Skeletal muscle satellite cell (primary cell): Measurements from ENCODE around the gene TCL1A. TPM values are rescaled to one million over a fixed set of nuclear protein-coding genes. Genes with fewer than 3 reads are reported as not detected.
"Not testable (repeated sequence)": the region's sequence is repeated elsewhere in the genome, so short reads cannot be mapped to it uniquely, and the experiment has no call there.

Experiments
- H3K27me3 ChIP-seq: 2 replicates; pipeline ENCODE4 v1.7.0; 2013; ENCODE audit warnings: low read length; ENCODE audit not compliant: control insufficient read depth, insufficient read depth
- H3K36me3 ChIP-seq: 2 replicates; pipeline ENCODE4 v1.7.0; 2013; ENCODE audit warnings: mild to moderate bottlenecking, control low read depth, low read length; ENCODE audit not compliant: insufficient read depth
- H3K4me1 ChIP-seq: 2 replicates; pipeline ENCODE4 v1.7.0; 2013; ENCODE audit warnings: low read length; ENCODE audit not compliant: control insufficient read depth, insufficient read depth
- H3K4me2 ChIP-seq: 2 replicates; pipeline ENCODE4 v1.7.0; 2013; ENCODE audit warnings: mild to moderate bottlenecking, low read length
- H3K4me3 ChIP-seq: 2 replicates; pipeline ENCODE4 v1.7.0; 2013; ENCODE audit warnings: low read length
- H3K9ac ChIP-seq: 2 replicates; pipeline ENCODE4 v1.7.0; 2013; ENCODE audit warnings: mild to moderate bottlenecking, low read depth, low read length, moderate library complexity
- H3K9me3 ChIP-seq: replicated peaks from 2 replicates; pipeline ENCODE4 v1.7.0; 2013; ENCODE audit warnings: mild to moderate bottlenecking, control low read depth, low read length
- total RNA-seq: library from RNA; depleted of rRNA; stranded (reverse); fragments of >200 nt; gene quantifications from 2 replicates; pipeline ENCODE4 v1.2.3, GENCODE V29; 2012; rRNA removed

Gene TCL1A
- not detected in 2 replicates for total RNA-seq

- Histone ChIP-seq H3K4me3 (no peak within 1 kb of the TSS), H3K4me1 (no peaks in the 10 kb centered on the region), H3K36me3 (no peaks in the 10 kb centered on the region), H3K4me2 (no peak within 1 kb of the TSS), H3K9ac (no peak within 1 kb of the TSS), H3K27me3 (no peaks in the 10 kb centered on the region), H3K9me3 (peaks cover 9% of the 10 kb centered on the region)
These were observed at the start of gene TCL1A for GRCh38 chr14:95713596-95714371. TSS of gene TCL1A (minus strand) at chr14:95714125. CDS start at chr14:95714066, 59 bp downstream.

GRCh38 chr14:95763032-95763431 lies 49.1 kb upstream of the TCL1A start:
- H3K9ac ChIP-seq, H3K4me1 ChIP-seq, H3K27me3 ChIP-seq, H3K4me3 ChIP-seq, H3K4me2 ChIP-seq, H3K36me3 ChIP-seq, H3K9me3 ChIP-seq: not testable (repeated sequence)

GRCh38 chr14:95761436-95761835 lies 47.5 kb upstream of the TCL1A start:
- no peaks in the 10 kb centered on the region for H3K4me1 ChIP-seq
- H3K36me3 ChIP-seq: no peaks in the 10 kb centered on the region
- H3K4me2 ChIP-seq: no peak overlapping the region
- no peak overlapping the region for H3K9ac ChIP-seq
- no peak overlapping the region for H3K4me3 ChIP-seq
- H3K9me3 ChIP-seq: no peaks in the 10 kb centered on the region
- H3K27me3 ChIP-seq: no peaks in the 10 kb centered on the region

- no peaks in the 10 kb centered on the region for H3K4me1 ChIP-seq
- H3K9ac ChIP-seq: no peak overlapping the region
- no peaks in the 10 kb centered on the region for H3K36me3 ChIP-seq
- H3K27me3 ChIP-seq: no peaks in the 10 kb centered on the region
- no peak overlapping the region for H3K4me2 ChIP-seq
- no peaks in the 10 kb centered on the region for H3K9me3 ChIP-seq
- no peak overlapping the region for H3K4me3 ChIP-seq
These were observed 46.7 kb upstream of the TCL1A start for GRCh38 chr14:95760596-95760995.

GRCh38 chr14:95759941-95760340 lies 46.0 kb upstream of the TCL1A start:
- H3K36me3 ChIP-seq: no peaks in the 10 kb centered on the region
- H3K4me2 ChIP-seq: no peak overlapping the region
- no peaks in the 10 kb centered on the region for H3K4me1 ChIP-seq
- no peak overlapping the region for H3K4me3 ChIP-seq
- H3K27me3 ChIP-seq: no peaks in the 10 kb centered on the region
- H3K9ac ChIP-seq: no peak overlapping the region
- H3K9me3 ChIP-seq: no peaks in the 10 kb centered on the region

GRCh38 chr14:95758331-95758730 lies 44.4 kb upstream of the TCL1A start:
- Histone ChIP-seq H3K4me3 (no peak overlapping the region), H3K9me3 (peaks cover 4% of the 10 kb centered on the region), H3K36me3 (no peaks in the 10 kb centered on the region), H3K4me2 (no peak overlapping the region), H3K27me3 (no peaks in the 10 kb centered on the region), H3K9ac (no peak overlapping the region), H3K4me1 (no peaks in the 10 kb centered on the region)

- H3K4me1 ChIP-seq: no peaks in the 10 kb centered on the region
- H3K36me3 ChIP-seq: no peaks in the 10 kb centered on the region
- no peak overlapping the region for H3K4me3 ChIP-seq
- no peak overlapping the region for H3K4me2 ChIP-seq
- peaks cover 4% of the 10 kb centered on the region for H3K9me3 ChIP-seq
- H3K9ac ChIP-seq: no peak overlapping the region
- H3K27me3 ChIP-seq: no peaks in the 10 kb centered on the region
These were observed 42.8 kb upstream of the TCL1A start for GRCh38 chr14:95756751-95757150.

- Histone ChIP-seq H3K4me3 (no peak overlapping the region), H3K9me3 (peaks cover 4% of the 10 kb centered on the region), H3K27me3 (no peaks in the 10 kb centered on the region), H3K9ac (no peak overlapping the region), H3K36me3 (no peaks in the 10 kb centered on the region), H3K4me1 (no peaks in the 10 kb centered on the region), H3K4me2 (no peak overlapping the region)
These were observed 42.2 kb upstream of the TCL1A start for GRCh38 chr14:95756127-95756526.

- Histone ChIP-seq H3K4me3 (no peak overlapping the region), H3K4me1 (no peaks in the 10 kb centered on the region), H3K4me2 (no peak overlapping the region), H3K9ac (no peak overlapping the region), H3K9me3 (no peaks in the 10 kb centered on the region), H3K36me3 (no peaks in the 10 kb centered on the region), H3K27me3 (no peaks in the 10 kb centered on the region)
These were observed 27.9 kb upstream of the TCL1A start for GRCh38 chr14:95741781-95742180.

- H3K4me1 ChIP-seq: no peaks in the 10 kb centered on the region
- H3K36me3 ChIP-seq: no peaks in the 10 kb centered on the region
- no peak overlapping the region for H3K4me3 ChIP-seq
- H3K27me3 ChIP-seq: no peaks in the 10 kb centered on the region
- no peak overlapping the region for H3K4me2 ChIP-seq
- H3K9me3 ChIP-seq: no peaks in the 10 kb centered on the region
- H3K9ac ChIP-seq: no peak overlapping the region
These were observed 27.1 kb upstream of the TCL1A start for GRCh38 chr14:95741038-95741490.

GRCh38 chr14:95739356-95739755 lies 25.4 kb upstream of the TCL1A start:
- Histone ChIP-seq H3K9me3 (no peaks in the 10 kb centered on the region), H3K36me3 (no peaks in the 10 kb centered on the region), H3K27me3 (no peaks in the 10 kb centered on the region), H3K4me3 (no peak overlapping the region), H3K4me1 (no peaks in the 10 kb centered on the region), H3K4me2 (no peak overlapping the region), H3K9ac (no peak overlapping the region)

- Histone ChIP-seq H3K4me2 (no peak overlapping the region), H3K36me3 (no peaks in the 10 kb centered on the region), H3K4me3 (no peak overlapping the region), H3K9me3 (no peaks in the 10 kb centered on the region), H3K4me1 (no peaks in the 10 kb centered on the region), H3K27me3 (no peaks in the 10 kb centered on the region), H3K9ac (no peak overlapping the region)
These were observed 19.3 kb upstream of the TCL1A start for GRCh38 chr14:95733212-95733611.
